ENCODE measurements around the gene MEIS2.

The MEIS2 gene

GRCh38 chr15:37111427-37111717 is 11.0 kb upstream of the MEIS2 start:
- no peaks in the 10 kb centered on the region for H3K4me1 ChIP-seq (ENCODE audit: low read depth, poor library complexity, severe bottlenecking)

GRCh38 chr15:37109872-37110572 is 9.7 kb upstream of the MEIS2 start:
- Histone ChIP-seq H2AFZ (ENCODE audit: low read depth) (no peak overlapping the region), H3K27ac (no peak overlapping the region), H3K27me3 (ENCODE audit: insufficient read depth, low read depth) (no peaks in the 10 kb centered on the region), H3K36me3 (ENCODE audit: insufficient read depth) (no peaks in the 10 kb centered on the region), H3K4me3 (IDR thresholded peaks at IDR 0.05; ENCODE audit: insufficient read depth, low read depth, low read length) (no peak overlapping the region), H3K9ac (no peak overlapping the region), H3K79me2 (ENCODE audit: insufficient read depth, low read depth) (no peaks in the 10 kb centered on the region), H3K4me1 (ENCODE audit: low read depth, poor library complexity, severe bottlenecking) (no peaks in the 10 kb centered on the region), H4K20me1 (ENCODE audit: insufficient read depth) (no peaks in the 10 kb centered on the region), H3K4me2 (no peak overlapping the region)
- TF ChIP-seq CTCF (conservative IDR thresholded peaks at IDR 0.05; ENCODE audit: low read depth, low read length), result no peak

More at GRCh38 chr15:37111427-37111717, 11.0 kb upstream of the MEIS2 start:
- Histone ChIP-seq H4K20me1 (ENCODE audit: insufficient read depth) (no peaks in the 10 kb centered on the region), H3K4me3 (IDR thresholded peaks at IDR 0.05; ENCODE audit: insufficient read depth, low read depth, low read length) (no peak overlapping the region), H3K4me2 (no peak overlapping the region), H3K9ac (no peak overlapping the region), H3K27ac (no peak overlapping the region), H3K36me3 (ENCODE audit: insufficient read depth) (no peaks in the 10 kb centered on the region), H3K79me2 (ENCODE audit: insufficient read depth, low read depth) (no peaks in the 10 kb centered on the region), H2AFZ (ENCODE audit: low read depth) (no peak overlapping the region), H3K27me3 (ENCODE audit: insufficient read depth, low read depth) (no peaks in the 10 kb centered on the region)
- no peak for TF ChIP-seq CTCF (conservative IDR thresholded peaks at IDR 0.05; ENCODE audit: low read depth, low read length)

- no peak overlapping the region for H3K27ac ChIP-seq
- H2AFZ ChIP-seq (ENCODE audit: low read depth), result no peak overlapping the region
- H4K20me1 ChIP-seq (ENCODE audit: insufficient read depth), result no peaks in the 10 kb centered on the region
- H3K4me2 ChIP-seq, result no peak overlapping the region
- no peaks in the 10 kb centered on the region for H3K36me3 ChIP-seq (ENCODE audit: insufficient read depth)
- no peaks in the 10 kb centered on the region for H3K27me3 ChIP-seq (ENCODE audit: insufficient read depth, low read depth)
- H3K4me1 ChIP-seq (ENCODE audit: low read depth, poor library complexity, severe bottlenecking), result no peaks in the 10 kb centered on the region
- no peaks in the 10 kb centered on the region for H3K79me2 ChIP-seq (ENCODE audit: insufficient read depth, low read depth)
- no peak for TF ChIP-seq CTCF (conservative IDR thresholded peaks at IDR 0.05; ENCODE audit: low read depth, low read length)
- H3K9ac ChIP-seq, result no peak overlapping the region
- no peak overlapping the region for H3K4me3 ChIP-seq (IDR thresholded peaks at IDR 0.05; ENCODE audit: insufficient read depth, low read depth, low read length)
Measured at GRCh38 chr15:37109168-37109871, 9.0 kb upstream of the MEIS2 start.

GRCh38 chr15:37108381-37109167 is 8.2 kb upstream of the MEIS2 start:
- H3K4me2 ChIP-seq, result no peak overlapping the region
- no peak overlapping the region for H2AFZ ChIP-seq (ENCODE audit: low read depth)
- no peaks in the 10 kb centered on the region for H3K36me3 ChIP-seq (ENCODE audit: insufficient read depth)
- H3K27ac ChIP-seq, result no peak overlapping the region
- no peaks in the 10 kb centered on the region for H4K20me1 ChIP-seq (ENCODE audit: insufficient read depth)
- H3K4me1 ChIP-seq (ENCODE audit: low read depth, poor library complexity, severe bottlenecking), result no peaks in the 10 kb centered on the region
- TF ChIP-seq CTCF (conservative IDR thresholded peaks at IDR 0.05; ENCODE audit: low read depth, low read length), result no peak
- no peak overlapping the region for H3K9ac ChIP-seq
- H3K4me3 ChIP-seq (IDR thresholded peaks at IDR 0.05; ENCODE audit: insufficient read depth, low read depth, low read length), result no peak overlapping the region
- no peaks in the 10 kb centered on the region for H3K27me3 ChIP-seq (ENCODE audit: insufficient read depth, low read depth)
- H3K79me2 ChIP-seq (ENCODE audit: insufficient read depth, low read depth), result no peaks in the 10 kb centered on the region

Data from KMS-11 (cell line).